LNCaP clone FGC (cell line): ENCODE data around the gene CPLX1.

Source experiments
- DNase-seq: peaks from one replicate; pipeline ENCODE4 v3.0.0-alpha.2; 2011; ENCODE audit warnings: low read depth
- H3K4me3 ChIP-seq: 2 replicates; pipeline ENCODE4 v1.5.1; 2011; ENCODE audit warnings: mild to moderate bottlenecking, low read depth, low read length, control low read depth
- TF ChIP-seq, protein P1 (sequence below): IDR thresholded peaks from 2 replicates; pipeline ENCODE4 v1.5.1; 2012; ENCODE audit warnings: mild to moderate bottlenecking; ENCODE audit not compliant: control insufficient read depth, insufficient read depth; ENCODE audit errors: extremely low read depth

Gene CPLX1

DNA sequence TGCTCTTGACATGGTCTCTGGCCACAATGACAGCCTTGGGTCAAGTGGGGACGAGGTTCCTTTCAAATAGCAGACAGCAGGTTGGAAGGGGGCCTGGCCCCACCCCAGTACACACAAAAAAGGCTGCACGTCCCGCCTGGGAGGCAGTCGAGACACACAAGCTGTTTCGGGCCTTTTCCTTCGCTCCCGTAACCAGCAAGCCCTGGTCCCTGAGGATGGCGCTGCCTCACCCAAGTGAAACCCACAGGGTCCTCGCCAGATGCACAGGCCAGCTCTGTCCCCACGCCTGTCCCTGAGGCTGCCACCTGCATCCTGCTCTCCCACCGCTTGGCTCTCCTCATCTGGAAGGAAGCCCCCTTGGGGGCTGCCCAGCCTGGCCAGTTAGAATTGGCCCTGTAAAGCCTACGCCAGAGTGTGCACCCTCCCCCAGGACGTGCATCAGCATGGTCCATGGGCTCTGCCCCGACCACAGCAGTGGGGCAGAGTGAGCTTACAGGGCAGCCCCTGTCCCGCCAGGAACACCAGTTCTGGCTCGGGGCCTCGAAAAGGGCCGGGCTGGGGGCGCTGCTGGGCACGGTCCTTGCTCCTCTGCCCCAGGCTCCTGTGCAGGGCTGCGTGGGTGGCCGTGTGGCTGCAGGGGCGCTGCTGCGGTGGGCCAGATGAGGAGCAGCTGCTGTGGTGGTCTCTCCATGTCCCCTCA is 2.0 kb downstream of the CPLX1 start:
- H3K4me3 ChIP-seq = no peak overlapping the region
- TF ChIP-seq, protein P1, sequence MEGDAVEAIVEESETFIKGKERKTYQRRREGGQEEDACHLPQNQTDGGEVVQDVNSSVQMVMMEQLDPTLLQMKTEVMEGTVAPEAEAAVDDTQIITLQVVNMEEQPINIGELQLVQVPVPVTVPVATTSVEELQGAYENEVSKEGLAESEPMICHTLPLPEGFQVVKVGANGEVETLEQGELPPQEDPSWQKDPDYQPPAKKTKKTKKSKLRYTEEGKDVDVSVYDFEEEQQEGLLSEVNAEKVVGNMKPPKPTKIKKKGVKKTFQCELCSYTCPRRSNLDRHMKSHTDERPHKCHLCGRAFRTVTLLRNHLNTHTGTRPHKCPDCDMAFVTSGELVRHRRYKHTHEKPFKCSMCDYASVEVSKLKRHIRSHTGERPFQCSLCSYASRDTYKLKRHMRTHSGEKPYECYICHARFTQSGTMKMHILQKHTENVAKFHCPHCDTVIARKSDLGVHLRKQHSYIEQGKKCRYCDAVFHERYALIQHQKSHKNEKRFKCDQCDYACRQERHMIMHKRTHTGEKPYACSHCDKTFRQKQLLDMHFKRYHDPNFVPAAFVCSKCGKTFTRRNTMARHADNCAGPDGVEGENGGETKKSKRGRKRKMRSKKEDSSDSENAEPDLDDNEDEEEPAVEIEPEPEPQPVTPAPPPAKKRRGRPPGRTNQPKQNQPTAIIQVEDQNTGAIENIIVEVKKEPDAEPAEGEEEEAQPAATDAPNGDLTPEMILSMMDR = no peak
- DNase-seq = no peak

DNA sequence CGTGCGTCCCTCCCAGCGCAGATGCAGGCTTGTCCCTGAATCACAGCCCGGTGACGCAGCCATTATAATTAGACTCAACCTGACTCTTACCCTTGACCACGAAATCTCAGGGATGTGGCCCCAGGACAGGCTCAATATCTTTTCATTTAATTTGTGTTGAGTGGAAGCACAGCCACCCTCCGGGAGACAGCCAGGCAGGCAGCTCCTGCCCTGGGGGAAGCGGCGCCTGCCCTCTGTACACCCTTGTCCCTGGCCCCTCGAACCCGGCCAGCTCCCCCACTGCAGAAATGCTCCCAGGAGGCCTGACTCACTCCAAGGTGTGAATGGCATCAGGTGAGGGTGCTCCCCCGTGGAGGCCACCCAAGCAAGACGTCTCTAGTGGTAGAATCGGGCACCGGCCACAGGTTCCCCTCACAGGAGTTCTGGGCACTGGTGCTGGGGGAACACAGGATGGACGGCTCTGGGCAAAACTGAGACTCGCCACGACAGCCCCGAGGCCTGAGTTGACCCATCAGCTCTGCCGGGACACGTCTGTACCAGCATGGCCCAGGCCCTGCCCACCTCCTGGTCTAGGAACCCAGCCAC is 2.7 kb downstream of the CPLX1 start:
- DNase-seq = no peak
- no peak overlapping the region for H3K4me3 ChIP-seq
- TF ChIP-seq, protein P1 = no peak

DNA sequence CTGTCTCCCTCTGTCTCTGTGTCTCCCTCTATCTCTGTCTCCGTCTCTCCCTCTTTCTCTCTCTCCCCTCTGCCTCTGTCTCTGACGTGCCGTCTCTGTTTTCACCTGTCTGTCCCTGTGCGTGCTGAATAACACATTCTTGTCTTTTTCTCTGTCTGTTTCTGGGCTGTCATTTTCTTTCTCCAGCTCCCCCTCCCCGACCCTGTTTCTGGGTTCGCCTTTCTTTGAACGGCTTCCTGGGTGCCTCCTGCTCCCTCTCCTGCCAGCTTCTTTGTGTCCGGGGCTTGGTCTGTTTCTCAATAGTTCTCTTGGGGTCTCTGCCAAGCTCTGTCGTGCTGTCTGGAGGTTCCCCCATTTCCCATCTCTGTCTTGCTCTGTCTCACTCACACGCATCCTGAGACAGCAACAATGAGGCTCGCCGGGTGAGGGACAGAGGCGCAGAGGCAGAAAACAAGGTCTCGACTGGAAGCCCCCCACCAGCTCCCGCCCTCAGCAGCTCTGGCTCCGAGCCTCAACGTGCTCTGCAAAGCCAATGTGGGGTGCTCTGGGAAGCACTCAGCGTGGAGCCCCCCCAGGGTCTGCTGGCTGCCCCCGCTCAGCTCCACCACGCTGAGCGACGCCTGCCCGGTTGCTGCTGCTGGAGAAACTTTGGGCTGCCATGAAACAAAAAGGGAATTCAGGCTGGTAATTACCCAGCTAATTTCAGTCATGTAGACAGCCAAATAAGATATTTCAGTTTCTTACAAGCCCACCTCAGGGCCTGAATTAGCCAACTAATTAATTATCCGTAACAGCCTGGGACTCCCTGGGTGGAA is 3.4 kb downstream of the CPLX1 start:
- no peak for DNase-seq
- no peak overlapping the region for H3K4me3 ChIP-seq
- TF ChIP-seq, protein P1 = no peak

DNA sequence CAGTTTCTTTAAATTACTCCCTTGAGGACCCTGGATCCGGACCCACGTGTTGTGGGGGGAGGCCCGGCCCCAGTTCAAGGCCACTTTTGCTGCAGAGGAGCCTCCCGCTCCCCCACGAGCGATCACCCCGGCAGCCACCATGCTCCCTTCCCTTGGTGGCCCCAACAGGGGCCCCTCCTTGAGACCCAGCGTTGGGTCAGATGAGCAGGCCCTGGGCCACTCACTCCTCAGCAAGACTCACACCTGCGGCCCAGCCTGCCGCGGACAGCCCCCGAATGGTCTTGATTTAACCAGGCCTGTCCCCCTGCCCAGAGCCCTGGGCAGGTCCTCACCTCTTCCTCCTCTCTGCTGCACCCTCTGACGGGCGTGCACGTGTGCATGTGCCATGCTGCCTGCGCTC is 4.3 kb downstream of the CPLX1 start:
- DNase-seq = no peak
- no peak overlapping the region for H3K4me3 ChIP-seq
- TF ChIP-seq, protein P1 = no peak

DNA sequence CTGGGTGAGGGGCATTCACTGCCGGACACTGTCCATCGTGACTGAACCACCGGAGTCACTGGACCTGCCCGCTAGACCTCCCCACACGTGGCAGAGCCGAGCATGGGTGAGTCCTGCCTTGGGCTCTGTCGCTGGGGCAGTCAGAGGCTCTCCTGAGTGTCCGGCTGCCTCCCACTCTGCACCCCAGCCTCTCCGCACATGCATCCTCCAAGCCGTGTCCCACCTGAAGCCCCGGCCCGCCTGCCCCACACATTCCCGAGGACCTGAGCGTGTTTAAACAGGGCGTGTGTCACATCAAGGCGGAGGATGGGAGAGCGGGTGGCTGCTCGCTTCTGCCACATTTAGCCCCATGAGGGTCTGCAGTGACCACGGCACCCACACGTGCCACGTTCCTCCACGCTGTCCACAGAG is 4.7 kb downstream of the CPLX1 start:
- no peak overlapping the region for H3K4me3 ChIP-seq
- no peak for DNase-seq
- TF ChIP-seq, protein P1 = no peak

DNA sequence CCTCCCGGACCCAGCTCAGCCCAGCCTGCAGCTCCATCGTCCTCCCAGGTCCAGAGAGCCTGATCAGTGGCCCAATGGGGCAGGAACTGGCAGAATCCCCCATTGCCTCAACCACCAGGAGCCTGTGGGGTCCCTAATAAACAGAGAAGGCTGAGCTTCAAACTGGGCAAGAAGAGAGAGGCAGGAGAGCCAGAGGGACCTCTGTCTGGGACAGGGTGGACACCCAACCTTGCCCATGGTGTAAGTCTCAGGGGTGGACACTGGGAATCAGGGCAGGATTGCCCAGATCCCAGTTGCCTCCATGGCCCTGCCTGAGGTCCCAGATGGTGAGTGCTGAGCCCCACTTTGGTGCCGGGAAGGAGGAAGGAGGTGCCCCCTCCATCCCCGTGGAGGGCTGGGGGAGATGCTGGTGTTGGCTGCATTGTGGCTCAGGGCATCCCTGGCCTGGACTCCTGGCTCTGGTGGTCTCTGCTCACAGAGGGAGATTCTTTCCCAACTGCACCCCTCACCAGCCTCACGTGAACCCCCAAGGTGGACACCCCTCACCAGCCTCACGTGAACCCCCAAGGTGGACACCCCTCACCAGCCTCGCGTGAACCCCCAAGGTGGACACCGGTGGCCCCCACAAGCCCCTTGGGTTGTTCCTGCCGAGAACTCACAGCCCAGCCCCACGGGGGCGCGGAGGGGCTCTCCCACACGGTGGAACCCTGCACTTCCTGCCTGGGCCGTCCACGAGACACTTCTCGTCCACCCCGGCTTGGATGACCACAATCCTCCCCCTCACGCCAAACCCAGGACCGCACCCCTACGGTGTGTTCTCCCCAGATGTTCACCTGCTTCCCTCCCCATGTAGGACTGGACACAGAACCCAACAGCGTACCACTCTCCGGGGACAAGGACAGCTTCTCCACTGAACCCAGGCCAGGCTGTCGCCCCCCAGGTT is 5.4 kb downstream of the CPLX1 start:
- no peak for DNase-seq
- H3K4me3 ChIP-seq = no peak overlapping the region
- TF ChIP-seq, protein P1 = no peak
